GM12874 (cell line): Measurements from ENCODE around the gene LRSAM1.

Source experiments
- TF ChIP-seq, protein P1 (sequence below): IDR thresholded peaks from 2 replicates; pipeline ENCODE4 v1.5.1; 2011; ENCODE audit warnings: low read depth, mild to moderate bottlenecking, control low read depth, low read length, moderate library complexity; ENCODE audit not compliant: insufficient read depth

The LRSAM1 gene

DNA sequence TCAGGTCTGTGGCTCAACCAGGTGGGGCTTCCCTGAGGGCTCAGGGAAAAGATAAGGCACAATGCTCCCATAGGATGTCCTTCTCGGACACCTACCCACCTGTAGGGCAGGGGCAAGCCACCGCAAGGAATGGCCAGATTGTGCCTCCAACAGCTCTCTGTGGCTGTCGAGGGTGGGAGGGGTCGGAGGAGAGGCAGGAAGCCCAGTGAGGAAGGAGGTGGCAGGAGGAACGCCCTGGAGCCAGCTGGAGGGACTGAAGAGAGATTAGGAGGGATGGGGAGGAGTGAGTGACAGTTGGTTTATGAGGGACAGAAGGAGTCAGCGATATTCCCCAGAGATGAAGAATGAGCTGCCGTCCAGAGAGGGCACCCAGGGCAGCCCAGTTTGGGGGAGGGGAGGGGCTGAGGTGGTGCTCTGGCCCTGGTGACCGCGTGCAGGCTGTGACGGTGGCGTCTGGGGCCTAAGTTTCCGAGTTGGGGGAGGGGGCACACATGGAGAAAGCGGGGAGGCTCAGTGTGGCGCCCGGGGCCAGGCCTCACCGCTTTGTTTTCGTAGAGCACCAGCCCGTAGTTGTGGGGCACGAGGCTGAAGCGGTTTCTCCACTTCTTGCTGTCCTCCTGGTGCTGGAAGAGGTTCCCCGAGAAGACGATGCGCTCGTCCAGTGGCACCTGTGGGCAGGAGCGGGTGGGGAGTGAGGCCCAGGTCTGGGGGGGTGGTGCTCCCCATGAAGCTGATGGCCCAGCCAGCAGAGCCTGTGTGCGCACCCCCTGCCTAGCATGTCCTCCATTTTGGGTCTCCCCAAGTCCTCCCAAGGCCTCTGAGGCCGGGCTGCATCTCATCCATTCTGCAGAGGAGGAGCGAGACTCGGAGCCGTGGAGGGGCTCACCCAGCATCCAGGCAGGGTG, 75.6 kb downstream of the LRSAM1 start:
- TF ChIP-seq, protein P1, sequence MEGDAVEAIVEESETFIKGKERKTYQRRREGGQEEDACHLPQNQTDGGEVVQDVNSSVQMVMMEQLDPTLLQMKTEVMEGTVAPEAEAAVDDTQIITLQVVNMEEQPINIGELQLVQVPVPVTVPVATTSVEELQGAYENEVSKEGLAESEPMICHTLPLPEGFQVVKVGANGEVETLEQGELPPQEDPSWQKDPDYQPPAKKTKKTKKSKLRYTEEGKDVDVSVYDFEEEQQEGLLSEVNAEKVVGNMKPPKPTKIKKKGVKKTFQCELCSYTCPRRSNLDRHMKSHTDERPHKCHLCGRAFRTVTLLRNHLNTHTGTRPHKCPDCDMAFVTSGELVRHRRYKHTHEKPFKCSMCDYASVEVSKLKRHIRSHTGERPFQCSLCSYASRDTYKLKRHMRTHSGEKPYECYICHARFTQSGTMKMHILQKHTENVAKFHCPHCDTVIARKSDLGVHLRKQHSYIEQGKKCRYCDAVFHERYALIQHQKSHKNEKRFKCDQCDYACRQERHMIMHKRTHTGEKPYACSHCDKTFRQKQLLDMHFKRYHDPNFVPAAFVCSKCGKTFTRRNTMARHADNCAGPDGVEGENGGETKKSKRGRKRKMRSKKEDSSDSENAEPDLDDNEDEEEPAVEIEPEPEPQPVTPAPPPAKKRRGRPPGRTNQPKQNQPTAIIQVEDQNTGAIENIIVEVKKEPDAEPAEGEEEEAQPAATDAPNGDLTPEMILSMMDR = no peak

DNA sequence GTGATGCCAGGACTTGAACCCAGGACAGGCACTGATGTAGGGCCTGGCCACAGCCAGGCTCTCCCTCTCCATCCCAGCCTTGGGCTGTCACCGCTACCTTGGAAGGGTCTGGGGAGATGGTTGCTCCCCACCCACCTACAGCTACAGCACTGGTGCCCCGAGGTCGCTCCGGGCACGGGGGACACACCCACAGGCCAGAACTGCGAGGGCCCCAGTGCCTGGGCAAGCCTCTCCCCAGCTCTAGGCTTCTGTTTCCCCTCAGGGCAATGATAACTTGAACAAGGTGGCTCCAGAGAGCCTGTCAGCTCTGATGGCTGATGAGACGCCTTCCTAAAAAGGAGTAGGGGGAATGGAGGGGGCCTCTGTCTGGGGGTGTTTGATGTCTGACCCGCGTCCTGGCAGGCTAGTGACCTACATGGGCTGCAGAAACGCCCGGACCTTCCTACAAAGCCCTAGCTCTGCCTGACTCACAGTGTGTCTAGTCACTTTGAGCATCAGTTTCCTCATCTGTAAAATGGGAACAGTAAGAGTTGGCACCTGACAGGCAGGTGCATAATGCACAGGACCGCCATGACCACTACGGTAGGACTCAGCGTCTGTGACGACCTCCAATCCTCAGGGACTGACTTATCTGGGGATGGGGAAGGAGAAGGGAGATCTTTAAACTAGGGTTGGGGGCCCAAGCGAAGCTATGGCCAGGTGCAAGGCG, 76.4 kb downstream of the LRSAM1 start:
- TF ChIP-seq, protein P1 = no peak

DNA sequence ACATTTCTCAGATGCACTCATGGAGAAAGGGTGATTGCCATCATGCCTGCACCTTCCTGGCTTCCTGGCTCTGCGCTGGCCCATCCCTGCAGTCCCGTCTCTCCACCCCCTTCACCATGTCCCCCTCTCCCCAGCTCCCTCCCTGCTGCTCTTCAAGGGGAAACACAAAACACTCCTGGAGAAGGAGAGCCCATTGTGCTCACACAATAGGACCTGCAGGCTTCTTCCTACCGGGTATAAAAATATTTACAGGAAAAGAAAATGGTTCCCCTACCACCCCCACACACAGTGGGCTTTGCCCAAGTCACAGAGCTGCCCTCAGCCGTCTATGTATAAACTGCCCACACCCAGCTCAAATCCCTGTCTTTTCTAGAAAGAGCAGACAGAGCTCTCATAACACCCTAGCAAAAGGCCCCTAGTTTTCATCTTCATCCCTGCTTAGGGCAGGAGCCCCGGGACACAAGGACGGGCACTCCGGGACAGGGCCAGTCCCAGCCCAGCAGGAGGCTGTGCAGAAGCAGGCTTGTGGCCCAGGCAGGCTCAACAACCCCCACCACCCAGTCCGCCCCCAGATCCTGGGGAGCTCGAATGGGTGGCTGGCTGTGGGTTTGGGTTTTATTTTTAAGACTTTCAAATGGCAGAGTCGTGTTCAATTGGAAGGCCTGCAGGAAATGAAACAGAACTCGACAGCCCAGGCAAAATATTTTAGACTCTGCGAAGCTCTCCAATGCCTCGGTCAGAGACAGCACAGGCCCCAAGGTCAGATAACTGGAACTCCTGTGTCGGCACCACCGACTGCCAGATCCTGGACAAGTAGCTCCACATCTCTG, 77.3 kb downstream of the LRSAM1 start:
- TF ChIP-seq, protein P1 = no peak

DNA sequence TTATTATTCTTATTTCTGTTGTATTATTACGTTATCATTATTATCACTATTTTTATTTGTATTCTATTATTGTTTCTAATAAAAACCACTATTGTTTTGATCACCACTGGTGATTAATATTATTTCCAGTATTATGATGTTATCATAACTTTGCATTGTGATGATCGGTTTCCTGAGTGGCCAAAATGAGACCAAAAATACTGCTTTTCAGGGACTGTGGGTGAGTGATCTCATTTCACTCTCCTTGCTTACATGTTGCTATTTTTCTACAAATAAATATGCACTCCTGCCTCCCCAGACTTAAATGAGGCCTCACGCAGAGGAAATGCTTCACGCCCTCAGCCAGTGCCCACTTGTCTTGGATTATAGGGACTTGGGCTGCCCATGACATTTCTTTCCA, 78.4 kb downstream of the LRSAM1 start:
- TF ChIP-seq, protein P1 = no peak

DNA sequence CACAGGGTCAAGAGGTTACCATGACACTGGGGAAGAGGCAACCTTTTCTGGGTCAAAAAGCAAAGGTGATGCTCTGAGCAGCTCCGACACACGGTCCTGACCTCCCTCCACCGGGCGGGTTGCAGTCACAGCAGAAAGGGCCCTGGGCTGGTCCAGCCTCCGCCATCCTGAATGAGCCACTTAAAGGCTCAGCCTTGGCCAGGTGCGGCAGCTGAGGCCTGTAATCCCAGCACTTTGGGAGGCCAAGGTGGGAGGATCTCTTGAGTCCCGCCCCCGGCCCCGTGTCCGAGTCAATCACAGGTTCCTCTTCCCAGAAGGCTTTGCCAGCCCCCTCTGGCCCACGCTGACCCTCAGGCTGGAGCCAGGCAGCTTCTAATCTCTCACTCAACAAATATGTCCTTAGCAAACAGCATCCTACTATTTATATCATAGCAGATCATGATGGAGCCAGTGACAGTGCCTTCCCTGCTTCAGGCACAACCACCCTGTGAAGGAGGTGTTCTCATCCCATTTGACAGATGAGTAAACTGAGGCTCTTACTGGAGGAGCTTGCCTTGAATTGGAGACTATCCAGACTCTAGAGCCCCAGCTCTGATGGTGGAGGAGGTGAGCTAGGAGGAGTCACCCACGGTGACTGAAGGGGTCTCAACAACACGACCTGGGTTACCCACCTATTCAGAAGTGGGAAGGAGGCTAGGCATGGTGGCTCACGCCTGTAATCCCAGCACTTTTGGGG, 79.1 kb downstream of the LRSAM1 start:
- TF ChIP-seq, protein P1 = no peak

DNA sequence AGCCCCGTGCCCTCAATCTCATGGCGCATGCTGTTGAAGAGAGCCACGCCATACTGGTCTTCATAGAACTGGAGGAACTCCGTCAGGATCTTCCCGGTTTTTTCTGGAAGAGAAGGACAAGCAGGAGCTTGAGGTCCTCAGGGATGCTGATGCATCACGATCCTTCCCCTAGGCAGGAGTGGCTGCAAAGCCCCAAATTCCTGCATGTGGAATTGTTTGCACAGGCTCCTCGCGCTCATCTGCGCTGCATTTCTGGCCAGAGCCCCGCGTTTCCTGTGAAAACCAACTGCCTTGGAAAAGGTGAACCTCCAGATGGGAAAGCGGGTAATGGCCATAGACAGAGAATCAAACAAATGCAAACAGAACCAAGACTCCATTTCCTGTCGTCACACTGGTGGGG, 80.4 kb downstream of the LRSAM1 start:
- TF ChIP-seq, protein P1 = no peak
